RWPE2 (cell line): ENCODE data around the gene NRG3.

Experiments
- ATAC-seq: fragments of 200-7000 bp; cut with Tn5 transposase; 3 replicates; pipeline ENCODE4 v1.9.1; 2021; ENCODE audit warnings: low read depth
- DNase-seq: peaks from one replicate; pipeline ENCODE4 v3.0.0-alpha.2; 2020; ENCODE audit warnings: low spot score
- H3K27ac ChIP-seq: fragments of 450-650 bp; 2 replicates; pipeline ENCODE4 v1.5.1; 2017; ENCODE audit warnings: mild to moderate bottlenecking; ENCODE audit not compliant: poor library complexity, severe bottlenecking
- H3K27me3 ChIP-seq: fragments of 250-450 bp; sonication (Bioruptor Pico); 2 replicates; pipeline ENCODE4 v1.5.1; 2021; ENCODE audit warnings: mild to moderate bottlenecking, moderate library complexity; ENCODE audit not compliant: insufficient read depth, poor library complexity, severe bottlenecking
- H3K36me3 ChIP-seq: fragments of 250-450 bp; sonication (Bioruptor Pico); 2 replicates; pipeline ENCODE4 v1.5.1; 2020; ENCODE audit warnings: low read depth, mild to moderate bottlenecking, moderate library complexity
- H3K4me1 ChIP-seq: fragments of 250-450 bp; sonication (Bioruptor Pico); 2 replicates; pipeline ENCODE4 v1.5.1; 2021; ENCODE audit warnings: mild to moderate bottlenecking, moderate library complexity; ENCODE audit not compliant: insufficient read depth, poor library complexity, severe bottlenecking
- H3K4me3 ChIP-seq: fragments of 250-450 bp; sonication (Bioruptor Pico); 2 replicates; pipeline ENCODE4 v1.5.1; 2021; ENCODE audit warnings: mild to moderate bottlenecking, moderate library complexity; ENCODE audit not compliant: severe bottlenecking
- H3K9me3 ChIP-seq: fragments of 250-450 bp; sonication (Bioruptor Pico); 2 replicates; pipeline ENCODE4 v1.5.1; 2021; ENCODE audit warnings: mild to moderate bottlenecking, moderate library complexity; ENCODE audit not compliant: severe bottlenecking
- TF ChIP-seq, protein P1 (sequence below): fragments of 450-650 bp; IDR thresholded peaks from one replicate; pipeline ENCODE4 v1.5.1; 2017; ENCODE audit warnings: mild to moderate bottlenecking, moderate library complexity; ENCODE audit not compliant: poor library complexity, severe bottlenecking

Gene NRG3

DNA sequence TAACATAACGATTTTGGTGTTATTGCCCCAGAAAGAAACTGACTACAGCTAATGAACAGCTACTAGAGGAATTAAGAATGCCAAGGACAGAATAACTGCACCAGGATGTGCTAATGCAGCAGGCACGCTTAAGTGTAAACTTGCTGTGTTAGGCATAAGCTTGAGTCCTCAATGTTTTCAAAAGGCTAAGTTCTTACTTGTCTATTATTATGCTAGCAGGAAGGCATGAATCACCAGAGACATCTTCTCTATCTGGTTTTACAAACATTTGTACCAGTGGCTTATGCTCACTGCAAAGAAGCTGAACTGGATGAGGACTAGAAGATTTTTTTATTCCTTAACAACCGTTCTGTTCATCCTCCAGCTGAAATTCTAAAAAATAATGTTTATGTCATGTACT, 1035.3 kb downstream of the NRG3 start:
- Histone ChIP-seq H3K36me3 (no peaks in the 10 kb centered on the region), H3K27me3 (no peaks in the 10 kb centered on the region), H3K9me3 (no peaks in the 10 kb centered on the region), H3K4me3 (no peak overlapping the region), H3K27ac (no peak overlapping the region), H3K4me1 (no peaks in the 10 kb centered on the region)
- ATAC-seq, result no peak
- DNase-seq, result no peak
- TF ChIP-seq, protein P1, sequence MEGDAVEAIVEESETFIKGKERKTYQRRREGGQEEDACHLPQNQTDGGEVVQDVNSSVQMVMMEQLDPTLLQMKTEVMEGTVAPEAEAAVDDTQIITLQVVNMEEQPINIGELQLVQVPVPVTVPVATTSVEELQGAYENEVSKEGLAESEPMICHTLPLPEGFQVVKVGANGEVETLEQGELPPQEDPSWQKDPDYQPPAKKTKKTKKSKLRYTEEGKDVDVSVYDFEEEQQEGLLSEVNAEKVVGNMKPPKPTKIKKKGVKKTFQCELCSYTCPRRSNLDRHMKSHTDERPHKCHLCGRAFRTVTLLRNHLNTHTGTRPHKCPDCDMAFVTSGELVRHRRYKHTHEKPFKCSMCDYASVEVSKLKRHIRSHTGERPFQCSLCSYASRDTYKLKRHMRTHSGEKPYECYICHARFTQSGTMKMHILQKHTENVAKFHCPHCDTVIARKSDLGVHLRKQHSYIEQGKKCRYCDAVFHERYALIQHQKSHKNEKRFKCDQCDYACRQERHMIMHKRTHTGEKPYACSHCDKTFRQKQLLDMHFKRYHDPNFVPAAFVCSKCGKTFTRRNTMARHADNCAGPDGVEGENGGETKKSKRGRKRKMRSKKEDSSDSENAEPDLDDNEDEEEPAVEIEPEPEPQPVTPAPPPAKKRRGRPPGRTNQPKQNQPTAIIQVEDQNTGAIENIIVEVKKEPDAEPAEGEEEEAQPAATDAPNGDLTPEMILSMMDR, result no peak

DNA sequence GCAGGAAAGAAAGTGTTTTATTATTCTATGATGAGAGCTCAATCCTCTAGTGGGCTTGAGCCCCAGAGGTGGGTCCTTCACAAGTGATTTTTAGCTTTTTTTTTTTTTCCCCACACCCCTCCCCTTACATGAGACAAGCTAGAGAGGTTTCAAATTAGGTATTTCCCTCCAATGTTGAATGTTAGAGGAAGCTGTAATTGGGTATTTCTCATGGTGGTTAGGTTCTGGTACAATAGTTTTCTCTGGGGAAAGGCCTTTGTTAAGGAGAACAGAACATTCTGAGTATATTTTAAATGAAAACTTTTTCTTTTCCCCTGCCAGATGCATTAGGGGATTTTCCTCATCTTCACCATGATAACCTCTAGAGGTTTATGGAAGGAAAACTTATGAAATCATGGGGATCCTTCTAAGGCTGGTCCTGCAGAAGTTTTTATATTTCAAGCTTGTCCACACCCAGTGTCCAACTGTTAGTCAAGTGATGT, 1039.7 kb downstream of the NRG3 start:
- Histone ChIP-seq H3K27ac (no peak overlapping the region), H3K27me3 (no peaks in the 10 kb centered on the region), H3K36me3 (no peaks in the 10 kb centered on the region), H3K4me3 (no peak overlapping the region), H3K9me3 (peaks cover 2% of the 10 kb centered on the region), H3K4me1 (no peaks in the 10 kb centered on the region)
- no peak for ATAC-seq
- no peak for DNase-seq
- TF ChIP-seq, protein P1, result no peak

DNA sequence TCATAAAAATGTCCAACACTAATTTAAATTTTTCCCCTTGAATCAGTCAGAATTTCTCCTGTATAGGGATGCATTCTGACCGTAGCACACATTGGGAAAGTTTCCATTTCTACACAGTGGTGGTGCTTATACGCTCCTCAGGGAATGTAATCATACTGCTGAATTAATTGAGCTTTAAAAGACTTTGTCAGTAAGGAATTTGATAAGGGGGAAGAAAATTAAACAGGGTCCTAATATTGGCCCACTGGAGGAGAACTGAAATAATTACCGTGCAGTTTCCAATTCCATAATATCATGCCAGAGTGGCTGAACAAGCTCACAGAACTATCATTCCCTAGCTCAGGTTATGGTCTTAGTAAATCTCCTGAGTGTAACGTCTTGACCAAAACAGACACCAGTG, 1041.9 kb downstream of the NRG3 start:
- Histone ChIP-seq H3K9me3 (peaks cover 2% of the 10 kb centered on the region), H3K4me1 (no peaks in the 10 kb centered on the region), H3K27ac (no peak overlapping the region), H3K36me3 (no peaks in the 10 kb centered on the region), H3K4me3 (no peak overlapping the region), H3K27me3 (no peaks in the 10 kb centered on the region)
- DNase-seq (no peak), ATAC-seq (no peak)
- TF ChIP-seq, protein P1, result no peak

DNA sequence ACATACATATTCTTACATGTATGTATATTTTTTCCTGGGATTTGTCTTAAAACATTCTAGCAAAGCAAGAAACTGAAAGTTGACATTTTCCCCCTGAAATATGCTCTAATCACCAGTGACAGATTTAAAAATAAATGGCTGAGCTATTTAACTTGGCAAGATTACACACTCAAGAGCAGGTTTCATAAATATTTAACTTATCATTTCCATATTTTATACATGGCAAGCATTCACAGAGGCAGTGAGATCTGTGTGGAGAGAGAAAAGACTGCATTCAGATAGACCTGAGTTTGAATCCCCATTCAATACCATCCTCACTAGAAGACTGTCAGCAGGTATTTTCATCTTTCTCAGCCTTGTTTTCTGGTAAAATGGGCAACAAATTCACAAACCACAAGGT, 1043.0 kb downstream of the NRG3 start:
- Histone ChIP-seq H3K4me1 (no peaks in the 10 kb centered on the region), H3K27me3 (no peaks in the 10 kb centered on the region), H3K36me3 (no peaks in the 10 kb centered on the region), H3K27ac (no peak overlapping the region), H3K9me3 (peaks cover 2% of the 10 kb centered on the region), H3K4me3 (no peak overlapping the region)
- ATAC-seq, result no peak
- DNase-seq, result no peak
- TF ChIP-seq, protein P1, result no peak

GRCh38 chr10:82922046-82922445, 1047.1 kb downstream of the NRG3 start:
- Histone ChIP-seq H3K27me3 (no peaks in the 10 kb centered on the region), H3K27ac (no peak overlapping the region), H3K36me3 (no peaks in the 10 kb centered on the region), H3K4me1 (no peaks in the 10 kb centered on the region), H3K4me3 (no peak overlapping the region), H3K9me3 (peaks cover 2% of the 10 kb centered on the region)
- no peak for DNase-seq
- no peak for ATAC-seq
- TF ChIP-seq, protein P1, result no peak
